Amygdala (tissue), 56 donors: ENCODE data around the gene PPP4C.
"Not testable (repeated sequence)": the region's sequence is repeated elsewhere in the genome, so short reads cannot be mapped to it uniquely, and the experiment has no call there.

Experiments used
- DNase-seq, 56 donors: peaks; one replicate each; lab custom pipeline; 2025; lab: John Stamatoyannopoulos, UW

Gene PPP4C

DNA sequence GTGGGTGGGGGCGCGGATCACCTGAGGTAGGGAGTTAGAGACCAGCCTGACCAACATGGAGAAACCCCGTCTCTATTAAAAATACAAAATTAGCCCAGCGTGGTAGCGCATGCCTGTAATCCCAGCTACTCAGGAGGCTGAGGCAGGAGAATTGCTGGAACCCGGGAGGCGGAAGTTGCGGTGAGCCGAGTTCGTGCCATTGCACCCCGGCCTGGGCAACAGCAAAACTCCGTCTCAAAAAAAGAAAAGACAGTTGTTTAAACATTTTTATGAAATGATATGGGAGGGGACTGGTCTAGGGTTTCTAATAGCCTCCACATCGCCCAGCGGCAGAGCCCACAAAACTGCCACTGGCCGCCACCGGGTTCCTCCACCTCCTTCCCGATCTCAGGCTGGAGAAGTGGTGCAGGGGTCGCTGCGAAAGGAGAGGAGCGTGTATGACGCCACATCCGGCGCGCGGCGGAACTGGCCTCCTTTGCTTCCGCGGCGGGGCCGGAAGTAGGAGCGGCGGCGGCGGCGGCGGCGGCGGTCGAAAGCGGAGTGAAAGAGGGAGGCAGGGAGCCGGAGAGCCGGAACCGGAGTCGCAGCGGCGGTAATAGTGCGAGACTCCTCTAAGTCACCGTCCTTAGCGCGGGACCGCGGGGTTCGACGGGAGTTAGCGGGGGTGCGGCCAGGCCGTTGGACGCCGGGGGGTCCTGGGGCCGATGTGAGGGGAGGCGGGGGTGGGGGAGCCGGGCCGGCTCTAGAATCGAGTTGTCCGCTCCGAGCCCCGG, at the start of gene PPP4C:
Gene PPP4C (plus strand): TSS at position 492 of the 773 bp plus-strand sequence. CDS start 384 bp downstream, outside the sequence.
- peak in 55 of 56 donors; percentile 36 to 90 (median 74) for DNase-seq

DNA sequence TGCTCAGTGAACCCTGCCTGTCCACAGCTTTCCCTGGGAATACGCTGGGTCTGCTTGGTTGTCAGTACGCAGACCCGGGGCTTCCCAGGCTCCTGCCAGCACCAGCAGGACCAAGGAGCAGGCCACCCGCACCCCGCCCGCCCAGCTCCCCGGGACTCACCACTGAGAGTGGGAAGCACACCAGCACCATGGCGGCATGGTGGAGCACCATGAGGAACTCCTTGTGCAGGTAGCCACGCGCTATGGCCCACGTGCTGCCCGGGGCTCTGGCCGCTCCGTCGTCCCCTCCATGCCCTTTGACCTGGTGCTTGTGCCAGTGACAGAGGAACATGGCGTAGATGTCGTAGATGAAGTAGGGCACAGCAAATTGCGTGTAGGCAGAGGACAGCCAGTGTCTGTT, 49.3 kb upstream of the PPP4C start:
- no peak for DNase-seq

DNA sequence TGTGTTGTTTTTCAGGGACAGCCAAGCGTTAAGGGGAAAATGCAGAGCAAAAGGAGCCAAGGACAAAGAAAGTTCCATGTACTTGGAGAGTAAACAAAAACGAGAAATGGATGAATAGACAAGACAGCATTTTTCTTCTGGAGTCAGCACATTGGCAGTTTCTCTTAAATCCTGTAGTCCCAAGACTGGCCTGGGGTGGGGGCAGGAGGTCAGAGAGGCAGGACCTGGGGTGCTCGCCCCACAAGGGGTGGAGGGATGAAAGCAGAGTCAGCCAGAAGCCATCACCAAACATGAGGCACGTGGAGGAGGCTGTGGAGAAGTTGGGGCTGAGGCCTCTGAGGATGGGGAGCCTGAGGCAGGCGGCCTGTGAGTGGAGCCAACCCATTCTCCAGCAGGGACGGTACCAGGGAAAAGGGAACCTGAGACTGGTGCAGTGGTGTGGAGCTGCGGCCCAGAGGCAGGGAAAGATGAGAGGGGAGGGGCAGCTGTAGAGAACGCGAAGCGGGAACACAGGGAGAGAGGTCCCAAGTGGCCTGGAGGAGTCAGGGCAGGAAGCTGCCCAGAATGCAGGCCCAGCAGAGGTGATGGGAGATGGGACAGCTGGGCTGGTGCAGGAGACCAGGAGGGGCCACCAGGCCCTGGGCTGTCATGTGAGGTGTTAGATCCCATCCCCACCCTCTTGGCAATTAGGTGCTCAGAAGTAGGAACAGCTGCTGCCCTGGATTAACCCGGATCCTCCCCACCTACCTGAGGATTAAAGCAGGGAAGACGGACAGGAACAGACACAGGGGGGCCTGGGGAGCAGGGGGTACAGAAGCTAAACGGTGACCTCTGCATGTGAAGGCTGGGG, 48.0 kb upstream of the PPP4C start:
- DNase-seq, result no peak

DNA sequence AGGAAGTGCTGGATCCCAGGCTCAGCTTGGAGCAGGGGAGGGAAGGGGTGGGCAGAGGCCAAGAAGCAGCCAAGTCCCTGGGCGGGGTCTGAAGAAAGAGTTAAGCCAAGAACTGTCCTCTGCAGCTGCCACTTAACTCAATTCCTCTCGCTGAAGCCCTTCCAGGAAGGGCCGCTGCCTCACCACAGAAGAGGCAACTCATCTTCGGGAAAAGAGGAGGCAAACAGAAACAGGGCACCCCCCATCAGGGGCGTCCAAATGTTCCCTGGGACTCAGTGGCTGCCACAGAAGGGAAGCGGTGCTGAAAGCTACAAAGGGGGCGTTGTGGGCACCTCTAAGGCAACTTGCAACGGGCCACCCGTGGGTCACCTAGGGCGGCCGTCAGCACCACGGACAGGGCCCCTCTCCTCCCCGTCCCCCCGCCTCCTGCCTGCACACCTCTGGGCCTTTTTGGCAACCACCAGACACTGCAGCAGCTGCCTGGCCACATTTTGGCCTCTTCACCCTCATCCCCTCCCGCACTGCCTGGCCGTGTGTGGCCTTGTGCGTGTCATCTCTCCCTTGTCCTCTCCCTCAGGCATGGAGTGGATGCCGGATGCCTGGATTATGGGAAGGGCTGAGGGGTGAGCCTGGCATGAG, 47.2 kb upstream of the PPP4C start:
- no peak for DNase-seq

DNA sequence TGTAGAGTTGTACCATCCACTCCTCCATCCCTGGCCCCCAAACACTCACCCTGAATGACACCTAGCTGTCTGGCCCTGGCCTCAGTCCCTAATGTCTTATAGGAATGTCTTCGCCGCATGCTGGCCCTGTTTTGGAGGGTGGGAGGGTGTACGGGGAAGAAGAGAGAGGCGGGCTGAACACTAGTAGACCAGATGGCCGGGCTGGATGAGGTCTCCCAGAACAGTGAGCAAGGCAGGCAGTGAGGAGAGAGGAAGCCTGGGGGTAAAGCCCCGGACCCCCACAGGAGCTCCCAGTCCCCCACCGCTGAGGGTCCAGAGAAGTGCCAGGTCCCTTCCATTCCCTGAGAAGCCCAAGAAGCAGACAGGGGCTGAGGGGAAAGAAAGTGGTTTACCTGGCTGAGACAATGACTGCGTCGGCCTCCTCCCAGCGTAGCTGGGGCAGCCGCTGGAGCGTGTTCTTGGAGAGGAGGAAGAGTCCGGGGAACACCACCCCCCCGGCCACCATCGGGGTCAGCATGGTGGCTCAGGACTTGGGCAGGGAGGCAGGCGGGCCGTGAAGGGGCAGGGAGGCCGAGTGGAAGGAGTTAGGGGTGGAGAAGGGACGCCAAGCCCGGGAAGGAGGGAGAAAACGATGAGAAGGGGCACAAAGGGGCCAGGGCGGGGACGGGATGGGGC, 45.6 kb upstream of the PPP4C start:
- DNase-seq, result peak in 1 of 56 donors; percentile 9

DNA sequence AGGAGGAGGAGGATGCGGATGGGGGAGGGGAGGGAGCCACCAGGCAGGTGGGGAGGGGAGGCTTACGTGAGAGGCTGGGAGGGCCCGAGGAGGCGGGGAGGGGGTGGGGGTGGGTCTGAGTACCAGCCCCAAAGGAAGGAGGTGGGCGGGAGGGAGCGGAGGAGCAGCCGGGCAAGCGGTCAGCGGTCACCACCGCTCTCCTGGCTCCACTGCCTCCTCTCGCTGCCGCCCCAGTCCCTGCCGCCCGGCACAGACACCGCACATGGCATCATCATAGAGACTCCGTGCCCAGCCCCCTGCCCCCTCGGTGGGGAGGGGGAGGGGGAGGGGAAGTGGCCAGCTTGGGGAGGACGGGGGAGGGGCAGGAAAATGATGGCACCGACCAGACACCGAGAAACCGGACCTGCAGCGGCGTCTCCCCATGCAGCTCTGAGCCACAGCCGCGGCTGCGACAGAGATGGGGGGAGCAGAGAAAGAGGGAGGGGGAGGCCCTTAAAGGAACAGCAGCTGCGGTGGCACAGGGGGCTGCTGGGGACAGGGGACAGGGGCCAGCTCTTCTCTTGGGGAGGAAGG, 44.9 kb upstream of the PPP4C start, which contains the start of gene TLCD3B:
Gene TLCD3B (minus strand): TSS at position 431 of the 573 bp plus-strand sequence. CDS start 744 bp downstream, outside the sequence.
- DNase-seq, result peak in 16 of 56 donors; percentile 11 to 63 (median 22)

DNA sequence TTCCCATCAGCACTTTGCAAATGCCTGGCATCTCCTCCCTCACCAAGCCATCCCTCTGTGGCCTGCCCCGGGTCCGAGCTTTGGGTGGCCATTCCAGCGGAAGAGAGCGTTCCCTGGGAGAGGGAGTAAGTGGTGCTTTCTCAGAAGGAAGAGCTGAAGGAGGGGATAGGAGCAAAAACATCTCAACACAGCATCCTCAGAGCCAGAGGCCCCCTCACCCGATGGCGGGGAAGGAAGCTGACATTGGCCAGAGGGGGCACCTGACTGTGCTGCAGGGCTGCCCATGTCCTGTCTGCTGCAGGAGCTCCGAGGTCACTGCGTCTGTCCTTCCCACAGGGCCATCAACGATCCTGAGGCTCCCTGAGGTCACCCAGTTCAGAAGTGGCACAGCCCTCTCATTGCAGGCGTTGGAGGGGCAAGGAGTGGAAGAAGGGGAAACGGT, 44.3 kb upstream of the PPP4C start:
- no peak for DNase-seq

DNA sequence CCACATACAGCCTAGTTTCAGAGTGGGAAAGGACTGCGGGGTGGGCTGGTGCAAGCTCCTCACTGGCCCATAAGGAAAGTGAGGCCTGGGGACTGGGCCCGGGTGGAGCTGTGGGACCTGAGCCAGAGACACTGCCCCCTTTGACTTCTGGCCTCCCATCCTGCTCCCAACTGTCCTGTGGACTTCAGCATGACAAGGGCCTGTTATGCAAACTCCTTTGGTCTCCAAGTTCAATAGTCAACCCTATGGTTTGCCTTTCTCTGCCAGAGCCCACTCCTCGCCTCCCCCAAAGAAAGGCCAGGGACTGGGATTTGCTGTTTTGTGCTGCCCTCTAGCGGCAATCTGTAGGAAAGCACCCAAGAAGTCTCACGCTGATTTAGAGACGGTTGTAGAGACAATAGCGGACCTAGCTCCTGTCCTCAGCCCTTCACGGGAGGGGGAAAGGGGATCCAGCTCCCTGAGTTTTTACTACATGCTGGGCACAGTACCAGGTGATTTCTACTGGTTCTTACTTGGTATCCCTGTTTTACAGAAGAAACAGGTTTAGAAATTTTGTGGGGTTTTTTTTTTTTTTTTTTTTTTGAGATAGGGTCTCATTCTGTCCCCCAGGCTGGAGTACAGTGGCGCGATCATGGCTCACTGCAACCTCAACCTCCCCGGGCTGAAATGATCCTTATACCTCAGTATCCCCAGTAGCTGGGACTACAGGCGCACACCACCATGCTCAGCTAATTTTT, 43.5 kb upstream of the PPP4C start:
- DNase-seq, result peak in 25 of 56 donors; percentile 5 to 67 (median 32)

DNA sequence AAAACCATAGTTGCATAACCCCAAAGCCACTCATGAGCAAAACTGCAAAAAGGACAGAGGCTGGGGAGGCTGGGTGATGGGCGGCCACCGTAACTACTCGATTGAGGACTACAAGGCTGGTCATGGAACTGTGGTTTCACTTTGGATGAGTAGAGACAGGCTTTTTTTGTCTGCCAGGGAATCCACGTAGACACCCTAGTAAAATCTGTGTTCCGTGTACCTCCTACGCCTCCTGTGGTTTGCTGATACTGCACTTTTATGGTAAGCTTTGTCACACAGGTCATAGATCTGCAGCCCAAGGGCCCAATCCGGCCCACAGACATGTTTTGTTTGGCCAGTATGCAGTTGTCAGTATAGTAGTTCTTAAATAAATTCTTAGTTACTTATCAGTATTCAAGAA, 42.5 kb upstream of the PPP4C start:
- no peak for DNase-seq

DNA sequence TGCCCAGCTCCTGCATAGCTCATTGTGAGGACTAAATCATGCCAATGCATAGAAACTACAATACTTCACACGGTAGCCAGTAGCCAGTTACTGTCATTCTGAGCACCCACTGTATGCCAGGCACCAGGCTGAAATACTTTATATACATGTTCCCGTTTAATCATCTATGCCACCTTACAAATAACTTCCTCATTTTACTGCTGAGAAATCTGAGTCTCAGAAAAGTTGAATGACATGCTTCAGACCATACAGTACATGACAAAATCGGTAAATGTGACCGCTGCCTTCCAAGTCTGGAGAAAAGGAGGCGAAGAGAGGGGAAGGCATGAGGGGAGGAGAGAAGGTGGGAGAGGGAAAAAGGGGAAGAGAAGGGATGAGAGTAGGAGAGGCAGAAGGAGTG, 35.6 kb upstream of the PPP4C start:
- DNase-seq, result no peak

DNA sequence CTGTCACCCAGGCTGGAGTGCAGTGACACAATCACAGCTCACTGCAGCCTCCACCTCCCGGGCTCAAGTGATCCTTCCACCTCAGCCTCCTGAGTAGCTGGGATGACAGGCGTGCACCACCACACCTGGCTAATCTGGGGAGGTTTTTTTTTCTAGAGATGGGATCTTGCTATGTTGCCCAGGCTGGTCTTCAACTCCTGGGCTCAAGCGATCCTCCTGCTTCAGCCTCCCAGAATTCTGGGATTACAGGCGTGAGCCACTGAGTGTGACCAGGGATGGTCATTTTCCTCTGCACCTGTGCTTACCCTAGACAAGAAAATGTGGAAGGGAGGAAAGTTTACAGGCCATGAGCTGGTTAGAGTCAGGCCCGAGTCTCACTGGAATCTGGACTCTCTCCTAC, 35.1 kb upstream of the PPP4C start:
- DNase-seq, result not testable (repeated sequence)

DNA sequence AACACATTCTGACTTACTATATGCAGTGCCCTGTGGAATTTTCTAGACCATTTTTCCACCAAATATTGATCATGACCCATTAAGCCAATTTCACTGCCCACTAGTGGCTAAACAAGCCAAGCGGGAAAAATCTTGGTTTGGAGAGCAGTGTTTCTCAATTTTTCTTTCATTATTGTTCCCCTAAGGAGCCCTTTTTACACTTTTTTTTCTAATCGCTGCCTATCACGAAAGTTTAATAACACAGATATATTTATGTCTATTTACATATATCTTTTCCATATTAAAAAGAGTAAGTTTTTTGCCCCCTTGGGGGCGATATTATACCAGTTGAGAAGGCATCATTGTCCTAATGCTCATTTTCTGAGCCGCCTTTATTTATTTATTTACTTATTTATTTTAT, 34.0 kb upstream of the PPP4C start:
- DNase-seq, result peak in 1 of 56 donors; percentile 6

DNA sequence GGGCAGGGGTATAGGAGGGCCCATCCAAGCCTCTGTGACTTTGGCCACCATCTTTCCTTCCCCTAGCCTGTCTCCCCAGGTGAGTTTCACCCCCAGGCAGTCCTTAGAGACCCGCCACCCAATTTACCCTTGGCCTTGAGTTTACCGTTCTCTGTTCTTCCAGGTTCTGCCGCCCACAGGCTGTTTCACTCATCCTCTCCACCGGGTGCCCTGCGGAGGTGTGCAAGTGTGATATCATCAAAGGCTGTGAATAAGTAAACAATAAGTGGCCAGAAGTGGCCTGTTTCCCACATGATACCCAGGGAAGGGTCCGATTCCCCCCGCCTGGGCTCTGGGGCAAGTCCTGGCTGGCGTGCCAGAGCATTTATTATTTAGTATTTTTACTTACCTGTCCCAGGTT, 29.6 kb upstream of the PPP4C start:
- no peak for DNase-seq

DNA sequence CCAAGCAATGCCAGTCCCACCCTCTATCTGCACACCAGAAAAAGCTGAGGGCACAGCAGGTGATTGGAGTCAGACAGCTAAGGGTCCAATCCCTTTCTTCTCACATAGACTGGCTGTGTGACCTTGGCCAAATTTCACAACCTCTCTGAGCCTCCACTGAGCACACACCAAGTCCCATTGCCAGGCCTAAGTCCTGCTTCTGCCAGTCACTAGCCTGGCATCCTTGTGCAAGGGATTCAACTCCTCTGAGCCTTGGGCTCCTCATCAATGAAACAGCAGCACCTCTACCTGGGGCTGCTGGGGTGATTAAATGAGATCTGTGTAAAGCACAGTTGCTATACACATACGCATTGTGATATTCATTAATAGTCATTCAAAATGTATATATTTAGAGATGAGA, 29.2 kb upstream of the PPP4C start:
- no peak for DNase-seq

DNA sequence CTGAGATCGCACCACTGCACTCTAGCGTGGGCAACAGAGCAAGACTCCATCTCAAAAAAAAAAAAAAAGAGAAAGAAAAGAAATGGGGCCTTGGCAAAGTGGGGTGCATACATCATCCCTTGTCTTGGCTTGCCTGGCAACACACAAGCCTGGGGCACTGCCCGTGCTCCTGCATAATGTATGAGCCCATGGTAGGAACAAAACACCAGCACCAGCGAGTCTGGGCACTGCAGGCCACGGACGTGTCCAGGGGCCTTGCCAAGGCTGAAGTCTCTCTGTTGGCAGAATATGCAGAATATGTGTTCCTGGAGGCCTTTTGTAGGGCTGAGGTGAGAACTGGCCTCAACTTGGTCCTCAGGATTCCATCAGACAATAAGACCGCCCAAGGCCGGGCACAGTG, 25.9 kb upstream of the PPP4C start:
- DNase-seq, result peak in 41 of 56 donors; percentile 10 to 90 (median 60)

DNA sequence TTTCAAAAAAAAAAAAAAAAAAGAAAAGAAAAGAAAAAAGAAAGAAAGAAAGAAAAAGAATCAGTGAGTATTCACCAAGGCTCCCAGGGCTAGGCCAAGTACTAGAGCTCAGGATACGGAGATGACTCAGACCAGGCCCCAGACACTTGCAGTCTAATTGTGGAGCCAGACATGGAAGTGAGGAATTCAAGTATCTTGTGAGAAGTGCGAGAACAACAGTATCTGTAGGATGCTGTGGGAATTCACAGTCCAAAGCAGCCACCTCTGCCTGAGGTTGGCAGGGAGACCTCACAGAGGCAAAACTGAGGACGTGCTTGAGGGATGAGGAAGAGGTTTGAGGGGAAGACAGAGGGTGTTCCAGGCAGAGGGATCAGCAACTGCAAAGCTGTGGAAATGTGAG, 24.3 kb upstream of the PPP4C start:
- no peak for DNase-seq

DNA sequence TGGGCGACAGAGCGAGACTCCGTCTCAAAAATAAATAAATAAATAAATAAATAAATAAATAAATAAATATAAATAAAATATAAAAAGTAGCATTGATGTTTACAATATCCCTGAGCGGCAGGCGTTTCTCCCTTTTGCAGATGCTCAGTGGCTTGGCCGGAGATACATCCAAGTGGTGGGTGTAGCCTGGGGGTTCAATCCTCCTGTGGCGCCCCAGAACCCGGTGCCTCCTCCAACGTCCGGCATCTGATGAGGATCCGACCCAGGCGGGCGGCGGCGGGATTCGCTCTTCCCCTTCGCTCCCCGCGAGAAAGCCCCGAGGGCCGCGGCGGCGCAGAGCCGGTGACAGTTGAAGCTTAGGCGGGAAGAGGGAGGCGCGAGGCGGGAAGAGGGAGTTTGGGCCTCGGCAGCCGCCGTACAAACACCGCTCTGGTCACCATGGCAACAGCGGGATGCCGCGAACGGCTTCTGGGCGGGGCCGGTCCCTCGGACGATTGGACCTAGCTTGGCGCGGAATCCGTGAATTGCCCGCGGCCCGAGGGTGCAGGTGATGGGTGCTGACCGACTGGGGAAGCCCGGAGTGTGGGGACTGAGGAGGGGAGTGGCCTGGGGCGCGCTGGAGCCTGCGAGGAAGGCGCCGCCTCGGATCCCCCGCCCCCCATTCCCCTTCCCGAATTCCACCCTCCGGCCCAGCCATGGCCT, 23.0 kb upstream of the PPP4C start:
- DNase-seq, result peak in 55 of 56 donors; percentile 17 to 94 (median 77)

DNA sequence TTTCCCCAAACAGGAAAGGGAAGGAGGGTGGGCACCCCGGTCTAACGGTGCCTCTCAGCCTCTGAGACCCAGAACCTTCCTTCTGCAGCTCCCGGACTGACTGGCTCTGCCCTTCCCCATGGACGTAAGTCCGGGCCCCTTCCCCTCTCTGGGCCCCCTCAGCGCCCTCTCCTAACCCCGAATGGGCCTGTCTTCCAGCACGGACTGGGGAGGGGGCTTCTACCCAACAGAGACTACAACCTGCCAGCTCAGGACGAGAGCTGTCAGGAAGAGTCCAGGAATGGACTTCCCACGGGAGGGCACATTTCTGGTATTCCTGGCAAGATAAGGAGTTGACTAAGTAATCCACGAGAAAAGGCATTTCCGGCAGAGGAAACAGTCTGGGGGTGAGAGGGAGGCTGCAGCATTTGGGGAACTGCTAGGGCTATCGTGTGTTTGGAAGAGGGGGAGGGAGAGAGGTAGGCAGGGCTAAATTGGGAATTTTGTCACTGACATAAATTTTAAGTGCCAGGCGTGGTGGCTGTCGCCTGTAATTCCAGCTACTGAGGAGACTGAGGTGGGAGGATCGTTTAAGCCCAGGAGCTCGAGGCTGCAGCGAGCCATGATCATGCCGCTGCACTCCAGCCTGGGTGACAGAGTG, 22.3 kb upstream of the PPP4C start:
- DNase-seq, result peak in 2 of 56 donors; percentile 12 to 43
